ENCODE results near the gene BBOF1. TPM values are rescaled to one million over a fixed set of nuclear protein-coding genes. Genes with fewer than 3 reads are reported as not detected.

The BBOF1 gene
- total and polyA plus RNA-seq, 4 donors = 14.7 to 23.1 (median 16.1) TPM

GRCh38 chr14:74049876-74050495 is 30.8 kb downstream of the BBOF1 start:
- Histone ChIP-seq H3K4me3 (ENCODE audit: low read depth, low read length) (no peak overlapping the region), H3K27me3 (ENCODE audit: control insufficient read depth, insufficient read depth, low read length) (no peaks in the 10 kb centered on the region), H3K27ac (ENCODE audit: low read depth, low read length) (no peak overlapping the region), H3K4me1 (ENCODE audit: control insufficient read depth, insufficient read depth, low read length) (no peaks in the 10 kb centered on the region), H3K9me3 (ENCODE audit: control insufficient read depth, insufficient read depth, low read length) (no peaks in the 10 kb centered on the region), H3K36me3 (ENCODE audit: control insufficient read depth, insufficient read depth, low read length) (peaks cover 10% of the 10 kb centered on the region)
- no CpG with 5 or more reads among the region's 3 CpGs for WGBS (ENCODE audit: insufficient coverage)
- DNase-seq (ENCODE audit: low read depth in 4 of 6, low spot score in 6 of 6) = no peak

- WGBS (ENCODE audit: insufficient coverage) = no CpG with 5 or more reads among the region's 2 CpGs
- peaks cover 45% of the 10 kb centered on the region for H3K36me3 ChIP-seq (ENCODE audit: control insufficient read depth, insufficient read depth, low read length)
Observed at GRCh38 chr14:74062809-74063150, 43.6 kb downstream of the BBOF1 start.

GRCh38 chr14:74064426-74064825 is 45.3 kb downstream of the BBOF1 start:
- no peak for DNase-seq (ENCODE audit: low read depth in 4 of 6, low spot score in 6 of 6)
- Histone ChIP-seq H3K36me3 (ENCODE audit: control insufficient read depth, insufficient read depth, low read length) (peaks cover 45% of the 10 kb centered on the region), H3K27me3 (ENCODE audit: control insufficient read depth, insufficient read depth, low read length) (no peaks in the 10 kb centered on the region), H3K27ac (ENCODE audit: low read depth, low read length) (no peak overlapping the region), H3K9me3 (ENCODE audit: control insufficient read depth, insufficient read depth, low read length) (no peaks in the 10 kb centered on the region), H3K4me3 (ENCODE audit: low read depth, low read length) (no peak overlapping the region), H3K4me1 (ENCODE audit: control insufficient read depth, insufficient read depth, low read length) (no peaks in the 10 kb centered on the region)

More at GRCh38 chr14:74062809-74063150, 43.6 kb downstream of the BBOF1 start:
- DNase-seq (ENCODE audit: low read depth in 4 of 6, low spot score in 6 of 6) = no peak
- Histone ChIP-seq H3K4me3 (ENCODE audit: low read depth, low read length) (no peak overlapping the region), H3K9me3 (ENCODE audit: control insufficient read depth, insufficient read depth, low read length) (no peaks in the 10 kb centered on the region), H3K27ac (ENCODE audit: low read depth, low read length) (no peak overlapping the region), H3K27me3 (ENCODE audit: control insufficient read depth, insufficient read depth, low read length) (no peaks in the 10 kb centered on the region), H3K4me1 (ENCODE audit: control insufficient read depth, insufficient read depth, low read length) (no peaks in the 10 kb centered on the region)

DNA sequence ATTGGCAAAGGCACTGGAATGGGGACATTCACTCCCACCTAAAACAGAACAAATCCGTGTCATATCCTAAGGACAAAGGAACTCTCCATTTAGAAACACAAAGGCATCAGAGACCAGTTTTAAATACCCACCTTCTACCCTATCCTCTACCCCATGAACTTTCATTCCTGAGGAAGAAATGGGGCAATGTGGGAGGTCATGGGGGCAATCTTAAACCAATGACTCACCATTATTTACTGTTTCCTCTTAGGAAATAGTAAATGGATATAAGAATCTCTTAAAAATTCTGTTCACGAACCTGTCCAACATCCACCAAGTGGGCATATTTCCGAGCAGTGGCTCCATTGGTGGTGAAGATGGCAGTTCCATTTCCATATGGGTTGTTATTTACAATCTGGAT is 45.7 kb downstream of the BBOF1 start:
- no peak overlapping the region for H3K4me3 ChIP-seq (ENCODE audit: low read depth, low read length)
- peaks cover 50% of the 10 kb centered on the region for H3K36me3 ChIP-seq (ENCODE audit: control insufficient read depth, insufficient read depth, low read length)
- no peaks in the 10 kb centered on the region for H3K27me3 ChIP-seq (ENCODE audit: control insufficient read depth, insufficient read depth, low read length)
- no peaks in the 10 kb centered on the region for H3K4me1 ChIP-seq (ENCODE audit: control insufficient read depth, insufficient read depth, low read length)
- WGBS (ENCODE audit: insufficient coverage) = 100% methylated on average over 2 of the region's 3 CpGs
- H3K9me3 ChIP-seq (ENCODE audit: control insufficient read depth, insufficient read depth, low read length) = no peaks in the 10 kb centered on the region
- DNase-seq (ENCODE audit: low read depth in 4 of 6, low spot score in 6 of 6) = no peak
- no peak overlapping the region for H3K27ac ChIP-seq (ENCODE audit: low read depth, low read length)

DNA sequence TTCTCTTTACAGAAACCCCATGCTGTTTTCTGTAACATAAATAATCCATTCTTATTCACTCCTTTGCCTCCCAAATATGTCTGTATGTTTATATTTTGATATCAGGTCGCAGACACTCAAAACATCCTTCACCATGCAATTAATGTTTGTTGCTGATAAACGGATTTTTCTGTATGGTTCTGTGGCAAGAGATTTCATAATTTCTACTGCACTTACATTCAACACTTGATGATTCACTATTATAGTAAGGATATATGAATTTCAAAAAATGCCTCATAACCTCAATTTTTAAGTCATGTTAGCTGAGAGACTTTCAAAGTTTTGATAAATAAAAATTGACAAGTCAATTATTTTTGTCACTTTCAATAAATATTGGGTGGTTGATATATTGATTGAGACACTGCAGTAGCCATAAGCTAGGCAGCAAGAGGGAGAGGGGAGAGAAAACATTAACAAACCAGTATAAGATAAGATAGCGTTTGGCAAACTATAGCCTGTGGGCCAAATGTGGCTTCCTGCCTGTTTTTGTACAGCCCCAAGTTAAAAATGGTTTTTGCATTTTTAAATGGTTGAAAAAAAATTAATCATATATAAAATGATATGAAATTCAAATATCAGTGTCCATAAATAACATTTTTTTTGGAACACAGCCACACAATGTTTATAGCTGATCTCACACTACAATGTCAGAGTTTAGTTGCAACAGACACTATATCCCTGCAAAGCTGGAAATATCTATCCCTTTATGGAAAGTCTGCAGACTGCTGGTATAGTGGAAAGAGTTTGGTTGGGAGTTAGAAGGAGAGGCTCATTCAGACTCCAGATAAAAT is 46.8 kb downstream of the BBOF1 start:
- no peaks in the 10 kb centered on the region for H3K27me3 ChIP-seq (ENCODE audit: control insufficient read depth, insufficient read depth, low read length)
- H3K4me3 ChIP-seq (ENCODE audit: low read depth, low read length) = no peak overlapping the region
- no peaks in the 10 kb centered on the region for H3K9me3 ChIP-seq (ENCODE audit: control insufficient read depth, insufficient read depth, low read length)
- no peak overlapping the region for H3K27ac ChIP-seq (ENCODE audit: low read depth, low read length)
- no peaks in the 10 kb centered on the region for H3K4me1 ChIP-seq (ENCODE audit: control insufficient read depth, insufficient read depth, low read length)
- DNase-seq (ENCODE audit: low read depth in 4 of 6, low spot score in 6 of 6) = no peak
- peaks cover 51% of the 10 kb centered on the region for H3K36me3 ChIP-seq (ENCODE audit: control insufficient read depth, insufficient read depth, low read length)
- no CpG with 5 or more reads among the region's 3 CpGs for WGBS (ENCODE audit: insufficient coverage)

- WGBS (ENCODE audit: insufficient coverage) = 0% methylated on average over 1 of the region's 1 CpG
Observed at GRCh38 chr14:74077401-74077800, 58.3 kb downstream of the BBOF1 start.

GRCh38 chr14:74080820-74081460 is 61.8 kb downstream of the BBOF1 start:
- WGBS (ENCODE audit: insufficient coverage) = 64% methylated on average over 2 of the region's 4 CpGs
- Histone ChIP-seq H3K4me3 (ENCODE audit: low read depth, low read length) (no peak overlapping the region), H3K27me3 (ENCODE audit: control insufficient read depth, insufficient read depth, low read length) (no peaks in the 10 kb centered on the region), H3K27ac (ENCODE audit: low read depth, low read length) (no peak overlapping the region), H3K9me3 (ENCODE audit: control insufficient read depth, insufficient read depth, low read length) (no peaks in the 10 kb centered on the region), H3K4me1 (ENCODE audit: control insufficient read depth, insufficient read depth, low read length) (peaks cover 8% of the 10 kb centered on the region), H3K36me3 (ENCODE audit: control insufficient read depth, insufficient read depth, low read length) (no peaks in the 10 kb centered on the region)
- DNase-seq (ENCODE audit: low read depth in 4 of 6, low spot score in 6 of 6) = no peak

More at GRCh38 chr14:74077401-74077800, 58.3 kb downstream of the BBOF1 start:
- H3K27me3 ChIP-seq (ENCODE audit: control insufficient read depth, insufficient read depth, low read length) = no peaks in the 10 kb centered on the region
- no peaks in the 10 kb centered on the region for H3K9me3 ChIP-seq (ENCODE audit: control insufficient read depth, insufficient read depth, low read length)
- no peak overlapping the region for H3K27ac ChIP-seq (ENCODE audit: low read depth, low read length)
- no peaks in the 10 kb centered on the region for H3K4me1 ChIP-seq (ENCODE audit: control insufficient read depth, insufficient read depth, low read length)
- no peak overlapping the region for H3K4me3 ChIP-seq (ENCODE audit: low read depth, low read length)
- DNase-seq (ENCODE audit: low read depth in 4 of 6, low spot score in 6 of 6) = no peak
- H3K36me3 ChIP-seq (ENCODE audit: control insufficient read depth, insufficient read depth, low read length) = peaks cover 18% of the 10 kb centered on the region

GRCh38 chr14:74081491-74081890 is 62.3 kb downstream of the BBOF1 start:
- DNase-seq (ENCODE audit: low read depth in 4 of 6, low spot score in 6 of 6) = no peak
- Histone ChIP-seq H3K4me3 (ENCODE audit: low read depth, low read length) (no peak overlapping the region), H3K27ac (ENCODE audit: low read depth, low read length) (no peak overlapping the region), H3K9me3 (ENCODE audit: control insufficient read depth, insufficient read depth, low read length) (no peaks in the 10 kb centered on the region), H3K27me3 (ENCODE audit: control insufficient read depth, insufficient read depth, low read length) (no peaks in the 10 kb centered on the region), H3K4me1 (ENCODE audit: control insufficient read depth, insufficient read depth, low read length) (peaks cover 11% of the 10 kb centered on the region), H3K36me3 (ENCODE audit: control insufficient read depth, insufficient read depth, low read length) (no peaks in the 10 kb centered on the region)
- WGBS (ENCODE audit: insufficient coverage) = no CpG with 5 or more reads among the region's 3 CpGs

- DNase-seq (ENCODE audit: low read depth in 4 of 6, low spot score in 6 of 6) = no peak
- peaks cover 12% of the 10 kb centered on the region for H3K4me1 ChIP-seq (ENCODE audit: control insufficient read depth, insufficient read depth, low read length)
- H3K4me3 ChIP-seq (ENCODE audit: low read depth, low read length) = peak overlapping the region; percentile 98
- no peak overlapping the region for H3K27ac ChIP-seq (ENCODE audit: low read depth, low read length)
- no peaks in the 10 kb centered on the region for H3K36me3 ChIP-seq (ENCODE audit: control insufficient read depth, insufficient read depth, low read length)
- no peaks in the 10 kb centered on the region for H3K27me3 ChIP-seq (ENCODE audit: control insufficient read depth, insufficient read depth, low read length)
- no CpG with 5 or more reads among the region's 3 CpGs for WGBS (ENCODE audit: insufficient coverage)
- no peaks in the 10 kb centered on the region for H3K9me3 ChIP-seq (ENCODE audit: control insufficient read depth, insufficient read depth, low read length)
Observed at GRCh38 chr14:74083161-74083560, 64.0 kb downstream of the BBOF1 start.
